Stimulated activated CD8-positive, alpha-beta memory T cell treated with anti-CD3 and anti-CD28 coated beads, Interleukin-7, amount 100 ng/mL, for 48 hours (primary cell): ENCODE measurements around the gene RABEP1.
A peak's percentile ranks its signal among the peaks of the same experiment; 100 is the strongest.
"Not testable (repeated sequence)": the region's sequence is repeated elsewhere in the genome, so short reads cannot be mapped to it uniquely, and the experiment has no call there.

Source experiments
- DNase-seq, 2 donors: peaks; one replicate each; pipeline ENCODE4 v3.0.0-alpha.2; 2020; ENCODE audit warnings: low read depth in 1 of 2; ENCODE audit errors: extremely low read depth in 1 of 2

The RABEP1 gene

GRCh38 chr17:5419356-5419958 lies 137.4 kb downstream of the RABEP1 start, which contains the start of gene NUP88:
Gene NUP88 (minus strand): TSS chr17:5419662. CDS start chr17:5419650, 12 bp downstream.
- DNase-seq: peak; percentile 94 to 97

DNA sequence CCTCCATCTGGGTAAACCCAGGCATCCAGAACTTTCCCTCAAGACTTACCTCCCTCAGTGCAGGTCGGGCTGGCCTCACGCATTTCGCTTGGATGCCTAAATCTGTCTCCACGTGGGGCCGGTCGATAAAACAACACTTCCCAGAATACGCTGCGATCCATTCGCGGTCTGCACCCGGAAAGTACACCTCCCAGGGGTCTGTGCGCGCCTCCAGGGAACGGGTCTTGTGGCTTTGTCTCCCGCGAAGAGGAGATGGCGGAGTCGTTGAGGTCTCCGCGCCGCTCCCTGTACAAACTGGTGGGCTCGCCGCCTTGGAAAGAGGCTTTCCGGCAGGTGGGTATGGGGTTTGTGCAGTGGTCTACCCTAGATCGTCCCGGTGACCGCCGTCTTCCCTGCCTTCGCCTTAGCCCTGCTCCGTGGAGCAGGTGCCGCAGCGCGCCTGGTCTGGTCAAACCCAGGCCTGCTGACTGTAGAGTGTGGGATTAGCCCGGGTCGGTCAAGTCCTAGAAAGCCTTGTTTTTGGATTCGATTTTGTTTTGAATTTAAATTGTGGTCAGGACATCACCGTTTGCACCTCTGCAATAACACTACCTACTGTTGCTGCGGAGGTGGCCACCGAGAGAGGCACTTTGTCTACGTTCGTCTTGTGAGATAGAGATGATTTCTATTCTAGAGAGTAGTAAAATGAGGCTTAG lies 138.0 kb downstream of the RABEP1 start, which contains the start of gene RPAIN:
Gene RPAIN (plus strand): TSS at position 224 of the 695 bp plus-strand sequence. CDS start 29 bp downstream, at position 253.
- DNase-seq: peak; percentile 69 to 81

DNA sequence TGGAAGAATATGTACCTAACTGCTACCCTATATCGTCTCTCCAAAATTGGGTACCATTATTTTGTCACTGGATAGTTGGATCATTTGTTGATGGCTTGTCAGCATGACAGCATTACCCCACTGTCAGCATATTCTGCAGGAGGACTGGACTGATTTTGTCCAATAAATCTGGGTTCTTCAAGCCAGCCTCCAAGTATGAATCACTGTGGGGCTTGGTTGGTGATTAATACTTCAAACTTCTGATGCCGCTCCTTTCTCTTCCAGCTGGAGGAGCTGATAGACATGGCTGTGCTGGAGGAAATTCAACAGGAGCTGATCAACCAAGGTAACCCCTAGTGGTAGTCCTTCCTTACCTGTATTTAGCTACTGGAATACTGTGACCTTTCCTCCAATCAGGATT lies 140.4 kb downstream of the RABEP1 start:
- DNase-seq: no peak

GRCh38 chr17:5424909-5425308 lies 142.8 kb downstream of the RABEP1 start:
- DNase-seq: no peak

GRCh38 chr17:5425826-5426225 lies 143.7 kb downstream of the RABEP1 start:
- DNase-seq: no peak

- DNase-seq: no peak
These were observed 147.3 kb downstream of the RABEP1 start for GRCh38 chr17:5429191-5429887.

DNA sequence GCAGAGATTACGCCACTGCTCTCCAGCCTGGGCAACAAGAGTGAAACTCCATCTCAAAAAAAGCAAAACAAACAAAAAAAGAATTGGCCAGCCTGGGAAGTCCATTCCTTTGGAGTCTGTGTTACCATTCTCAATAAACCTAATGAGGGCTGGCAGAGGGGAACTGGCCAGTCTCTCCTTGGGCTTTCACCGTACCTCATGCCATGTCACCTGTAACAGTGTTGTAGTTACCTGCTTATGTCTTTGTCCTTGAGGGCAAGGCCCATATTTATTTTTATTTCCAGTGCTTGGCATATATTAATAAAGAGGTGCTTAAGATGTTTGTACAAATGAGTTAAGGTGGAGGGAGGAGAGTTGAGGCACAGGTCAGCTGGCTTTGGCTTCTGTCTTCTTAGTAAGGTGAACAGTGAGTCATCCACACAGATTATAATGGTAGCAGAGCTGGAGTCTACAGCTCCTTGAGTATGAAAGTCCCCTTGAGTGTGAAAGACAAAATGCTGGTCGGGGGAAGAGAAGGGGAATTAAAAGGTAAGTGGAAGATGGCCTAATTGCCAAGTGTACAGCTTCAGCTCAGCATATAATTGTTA lies 148.4 kb downstream of the RABEP1 start:
- DNase-seq: no peak

- not testable (repeated sequence) for DNase-seq
These were observed 149.2 kb downstream of the RABEP1 start for GRCh38 chr17:5431234-5431633.

- no peak for DNase-seq
These were observed 150.0 kb downstream of the RABEP1 start for GRCh38 chr17:5431949-5432556.

DNA sequence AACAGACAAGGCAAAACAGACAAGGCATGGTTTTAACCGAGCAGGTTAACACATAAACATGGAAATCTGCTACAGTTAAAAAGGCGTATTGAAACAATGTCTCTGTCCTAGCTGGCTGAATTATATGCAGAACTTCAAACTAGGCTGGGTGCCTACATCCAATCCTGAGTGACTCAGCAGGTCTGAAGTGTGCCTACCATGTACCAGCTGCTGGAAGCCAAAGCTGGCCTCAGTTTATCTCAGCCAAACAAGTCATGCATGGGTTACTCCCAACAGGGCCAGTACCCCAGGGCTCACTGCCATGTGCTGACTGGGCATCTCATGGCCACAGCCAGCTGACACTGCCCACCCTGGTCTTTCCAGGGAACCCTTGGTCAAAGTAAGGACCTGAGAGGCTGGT lies 152.9 kb downstream of the RABEP1 start:
- no peak for DNase-seq
